Measurements from ENCODE around the gene KCNJ15. TPM values are rescaled to one million over a fixed set of nuclear protein-coding genes. Genes with fewer than 3 reads are reported as not detected.

KCNJ15 gene
- total and polyA plus RNA-seq, 2 experiments from 2014 or later, result not detected

GRCh38 chr21:38303300-38303699 is 46.5 kb downstream of the KCNJ15 start:
- no peak overlapping the region for H3K4me2 ChIP-seq
- ATAC-seq (no peak), DNase-seq (ENCODE audit: low spot score) (no peak)

GRCh38 chr21:38306433-38307141 is 49.8 kb downstream of the KCNJ15 start:
- Histone ChIP-seq H3K4me3 (no peak overlapping the region), H2AFZ (no peak overlapping the region), H3K9me2 (ENCODE audit: insufficient read depth) (no peaks in the 10 kb centered on the region), H3K27me3 (ENCODE audit: insufficient read depth) (no peaks in the 10 kb centered on the region), H3F3A (replicated peaks; ENCODE audit: low read depth) (no peaks in the 10 kb centered on the region), H3K27ac (ENCODE audit: low read depth) (no peak overlapping the region), H3K4me1 (ENCODE audit: insufficient read depth) (no peaks in the 10 kb centered on the region), H3K36me3 (ENCODE audit: insufficient read depth) (no peaks in the 10 kb centered on the region), H3K4me2 (no peak overlapping the region), H4K20me1 (replicated peaks; ENCODE audit: insufficient read depth) (no peaks in the 10 kb centered on the region), H3K79me2 (replicated peaks; ENCODE audit: insufficient read depth) (no peaks in the 10 kb centered on the region)
- peaks cover 12% of the 10 kb centered on the region for H3K4me1 Mint-ChIP-seq
- no peaks in the 10 kb centered on the region for H3K36me3 Mint-ChIP-seq (ENCODE audit: low read depth)
- peaks cover 2% of the 10 kb centered on the region for H3K27me3 Mint-ChIP-seq (ENCODE audit: insufficient read depth, low read depth, poor library complexity)
- H3K27ac Mint-ChIP-seq, result no peak overlapping the region
- H3K9me3 Mint-ChIP-seq, result no peaks in the 10 kb centered on the region
- H3K4me3 Mint-ChIP-seq, result no peak overlapping the region
- ATAC-seq (no peak), DNase-seq (ENCODE audit: low spot score) (no peak)
- TF ChIP-seq NANOG (IDR thresholded peaks at IDR 0.05; ENCODE audit: borderline replicate concordance) (no peak), CTCF (conservative IDR thresholded peaks at IDR 0.05; ENCODE audit: low read depth in 2 of 2) (no peak)
- TF ChIP-seq, protein P1, sequence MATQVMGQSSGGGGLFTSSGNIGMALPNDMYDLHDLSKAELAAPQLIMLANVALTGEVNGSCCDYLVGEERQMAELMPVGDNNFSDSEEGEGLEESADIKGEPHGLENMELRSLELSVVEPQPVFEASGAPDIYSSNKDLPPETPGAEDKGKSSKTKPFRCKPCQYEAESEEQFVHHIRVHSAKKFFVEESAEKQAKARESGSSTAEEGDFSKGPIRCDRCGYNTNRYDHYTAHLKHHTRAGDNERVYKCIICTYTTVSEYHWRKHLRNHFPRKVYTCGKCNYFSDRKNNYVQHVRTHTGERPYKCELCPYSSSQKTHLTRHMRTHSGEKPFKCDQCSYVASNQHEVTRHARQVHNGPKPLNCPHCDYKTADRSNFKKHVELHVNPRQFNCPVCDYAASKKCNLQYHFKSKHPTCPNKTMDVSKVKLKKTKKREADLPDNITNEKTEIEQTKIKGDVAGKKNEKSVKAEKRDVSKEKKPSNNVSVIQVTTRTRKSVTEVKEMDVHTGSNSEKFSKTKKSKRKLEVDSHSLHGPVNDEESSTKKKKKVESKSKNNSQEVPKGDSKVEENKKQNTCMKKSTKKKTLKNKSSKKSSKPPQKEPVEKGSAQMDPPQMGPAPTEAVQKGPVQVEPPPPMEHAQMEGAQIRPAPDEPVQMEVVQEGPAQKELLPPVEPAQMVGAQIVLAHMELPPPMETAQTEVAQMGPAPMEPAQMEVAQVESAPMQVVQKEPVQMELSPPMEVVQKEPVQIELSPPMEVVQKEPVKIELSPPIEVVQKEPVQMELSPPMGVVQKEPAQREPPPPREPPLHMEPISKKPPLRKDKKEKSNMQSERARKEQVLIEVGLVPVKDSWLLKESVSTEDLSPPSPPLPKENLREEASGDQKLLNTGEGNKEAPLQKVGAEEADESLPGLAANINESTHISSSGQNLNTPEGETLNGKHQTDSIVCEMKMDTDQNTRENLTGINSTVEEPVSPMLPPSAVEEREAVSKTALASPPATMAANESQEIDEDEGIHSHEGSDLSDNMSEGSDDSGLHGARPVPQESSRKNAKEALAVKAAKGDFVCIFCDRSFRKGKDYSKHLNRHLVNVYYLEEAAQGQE (IDR thresholded peaks at IDR 0.05; ENCODE audit: unreplicated experiment), result no peak
- TF ChIP-seq, protein P2, sequence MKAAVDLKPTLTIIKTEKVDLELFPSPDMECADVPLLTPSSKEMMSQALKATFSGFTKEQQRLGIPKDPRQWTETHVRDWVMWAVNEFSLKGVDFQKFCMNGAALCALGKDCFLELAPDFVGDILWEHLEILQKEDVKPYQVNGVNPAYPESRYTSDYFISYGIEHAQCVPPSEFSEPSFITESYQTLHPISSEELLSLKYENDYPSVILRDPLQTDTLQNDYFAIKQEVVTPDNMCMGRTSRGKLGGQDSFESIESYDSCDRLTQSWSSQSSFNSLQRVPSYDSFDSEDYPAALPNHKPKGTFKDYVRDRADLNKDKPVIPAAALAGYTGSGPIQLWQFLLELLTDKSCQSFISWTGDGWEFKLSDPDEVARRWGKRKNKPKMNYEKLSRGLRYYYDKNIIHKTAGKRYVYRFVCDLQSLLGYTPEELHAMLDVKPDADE (IDR thresholded peaks at IDR 0.05), result no peak

More at GRCh38 chr21:38303300-38303699, 46.5 kb downstream of the KCNJ15 start:
- H3K27ac ChIP-seq (ENCODE audit: low read depth), result no peak overlapping the region
- Mint-ChIP-seq H3K27ac (no peak overlapping the region), H3K4me1 (peaks cover 5% of the 10 kb centered on the region; the same call in 2 of the 3 replicates), H3K36me3 (ENCODE audit: low read depth) (no peaks in the 10 kb centered on the region), H3K4me3 (no peak overlapping the region), H3K27me3 (ENCODE audit: insufficient read depth, low read depth, poor library complexity) (no peaks in the 10 kb centered on the region), H3K9me3 (no peaks in the 10 kb centered on the region)
- no peaks in the 10 kb centered on the region for H3F3A ChIP-seq (replicated peaks; ENCODE audit: low read depth)
- no peak overlapping the region for H2AFZ ChIP-seq
- no peaks in the 10 kb centered on the region for H3K79me2 ChIP-seq (replicated peaks; ENCODE audit: insufficient read depth)
- no peaks in the 10 kb centered on the region for H3K9me2 ChIP-seq (ENCODE audit: insufficient read depth)
- H3K27me3 ChIP-seq (ENCODE audit: insufficient read depth), result no peaks in the 10 kb centered on the region
- TF ChIP-seq EZH2 (IDR thresholded peaks at IDR 0.05; ENCODE audit: low read depth, unreplicated experiment), result no peak
- TF ChIP-seq, protein P1 (IDR thresholded peaks at IDR 0.05; ENCODE audit: unreplicated experiment), result no peak
- H3K4me1 ChIP-seq (ENCODE audit: insufficient read depth), result no peaks in the 10 kb centered on the region
- no peaks in the 10 kb centered on the region for H4K20me1 ChIP-seq (replicated peaks; ENCODE audit: insufficient read depth)
- no peaks in the 10 kb centered on the region for H3K36me3 ChIP-seq (ENCODE audit: insufficient read depth)
- H3K4me3 ChIP-seq, result no peak overlapping the region

Data from GM23338 (cell line).